ENCODE results near the gene HOXB5. TPM values are rescaled to one million over a fixed set of nuclear protein-coding genes. Genes with fewer than 3 reads are reported as not detected.

The HOXB5 gene
- total RNA-seq, 1 donor from 2014 or later: 30.1 TPM

DNA sequence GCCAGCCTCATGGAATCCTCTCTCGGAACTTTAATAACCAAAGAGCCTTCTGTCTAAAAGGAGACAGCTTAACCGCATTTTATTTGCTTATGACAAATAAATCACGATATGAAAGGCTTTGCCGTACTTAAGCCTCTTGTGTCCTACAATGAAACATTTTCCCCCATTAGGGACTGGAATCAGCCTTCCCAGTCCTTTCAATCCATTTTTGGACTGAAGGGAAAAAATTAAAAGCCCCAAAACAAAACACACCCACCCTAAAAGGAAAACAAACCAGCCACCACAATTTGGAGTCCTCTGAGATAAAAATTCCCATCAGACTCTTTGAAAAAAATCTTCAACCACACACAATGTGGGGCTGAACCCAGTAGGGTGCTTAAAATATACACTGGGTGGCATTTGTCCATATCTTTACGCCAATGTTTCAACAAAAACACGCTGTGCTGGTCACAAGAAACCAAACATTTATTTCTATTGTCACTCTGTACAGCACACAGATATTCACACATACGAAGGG is 18.5 kb downstream of the HOXB5 start:
- no peak for DNase-seq (ENCODE audit: low spot score)

DNA sequence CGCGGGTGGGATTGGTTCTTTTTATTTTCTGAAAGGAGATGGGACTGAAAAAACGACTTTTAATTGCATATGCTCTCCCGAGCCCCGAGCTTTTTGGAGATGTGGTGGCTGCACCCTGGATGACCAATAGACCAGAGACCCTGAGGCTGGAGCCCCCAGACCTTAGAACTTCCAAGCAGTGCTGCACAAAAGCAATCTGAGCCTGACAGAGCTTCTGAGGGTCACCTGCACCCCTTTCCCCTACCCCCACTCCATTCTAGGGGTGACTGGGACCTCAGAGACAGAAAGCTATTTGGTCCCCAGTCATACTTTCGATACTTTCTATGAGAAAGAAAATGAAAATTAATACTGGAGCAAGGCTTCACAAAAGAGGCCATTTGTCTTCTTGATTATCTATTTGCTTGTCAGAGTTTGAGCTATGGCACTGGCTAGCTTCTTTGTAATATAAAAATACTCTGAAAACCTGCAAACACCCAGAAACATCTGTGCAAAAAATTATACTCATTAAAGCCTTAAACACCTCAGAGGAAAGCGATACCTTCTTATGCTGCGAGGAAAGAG is 19.0 kb downstream of the HOXB5 start:
- no peak for DNase-seq (ENCODE audit: low spot score)

DNA sequence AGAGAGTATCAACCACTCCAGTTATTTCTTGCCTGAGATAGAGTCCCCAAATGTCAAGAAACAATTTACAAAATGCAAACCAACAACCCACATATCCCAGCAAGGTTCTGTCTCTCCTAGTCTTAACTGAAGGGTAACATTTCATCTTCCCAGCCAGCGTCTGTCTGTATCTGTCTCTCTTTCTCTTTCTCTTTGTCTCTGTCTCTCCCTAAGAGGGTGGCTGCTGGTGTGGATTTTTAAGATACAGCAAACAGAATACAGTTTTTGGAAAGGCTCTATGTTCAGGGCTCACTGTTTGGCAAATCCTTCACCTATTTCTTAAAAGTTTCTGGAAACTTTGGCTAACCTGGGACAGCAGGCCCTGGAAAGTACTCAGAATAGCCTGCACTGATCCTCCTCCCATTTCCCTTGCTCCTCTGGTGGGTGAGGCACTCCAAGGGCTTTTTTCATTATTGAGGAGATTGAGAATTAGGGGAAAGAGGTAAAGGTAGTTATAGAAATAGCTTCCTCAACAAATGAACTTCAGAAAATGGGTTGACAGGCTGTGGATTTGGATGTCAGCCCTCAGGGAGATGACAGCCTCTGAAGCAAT is 21.7 kb downstream of the HOXB5 start:
- no peak for DNase-seq (ENCODE audit: low spot score)

DNA sequence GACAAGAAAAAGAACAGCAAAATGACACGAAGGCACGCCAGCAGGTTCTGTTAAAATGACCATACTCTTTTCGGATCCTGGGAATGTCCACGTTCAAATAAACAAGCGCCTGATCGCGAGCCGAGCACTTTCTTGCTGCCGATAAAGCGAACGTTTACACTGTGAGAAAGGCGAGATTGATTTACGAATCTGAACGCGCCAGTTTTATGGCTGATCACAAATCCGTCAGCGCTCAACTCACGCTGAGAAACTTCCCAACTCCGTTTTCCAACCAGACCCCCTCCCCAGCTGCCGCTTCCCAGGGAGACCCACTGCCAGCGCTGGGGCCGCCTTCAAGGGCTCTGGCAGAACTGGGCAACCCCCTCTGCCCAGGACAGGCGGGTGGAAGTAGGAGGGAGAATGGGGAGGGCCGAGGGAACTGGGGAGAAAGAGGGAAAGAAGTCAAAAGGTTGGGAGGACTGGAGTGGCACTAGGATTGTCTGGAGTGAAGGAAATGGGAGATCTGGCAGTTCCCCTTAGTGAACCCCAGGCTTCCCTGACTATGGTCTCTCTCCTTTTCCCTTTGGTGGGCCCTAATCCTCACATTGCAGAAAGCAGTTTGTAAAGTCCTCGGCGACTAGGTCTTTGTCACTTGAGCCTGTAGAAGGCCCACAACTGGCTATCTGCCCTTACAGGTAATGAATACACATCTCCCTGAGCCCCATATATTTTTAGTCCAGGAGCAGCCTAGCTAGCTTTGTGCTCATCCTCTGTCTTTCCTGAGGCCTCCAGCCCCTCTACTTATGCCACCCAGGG is 22.4 kb downstream of the HOXB5 start:
- no peak for DNase-seq (ENCODE audit: low spot score)

DNA sequence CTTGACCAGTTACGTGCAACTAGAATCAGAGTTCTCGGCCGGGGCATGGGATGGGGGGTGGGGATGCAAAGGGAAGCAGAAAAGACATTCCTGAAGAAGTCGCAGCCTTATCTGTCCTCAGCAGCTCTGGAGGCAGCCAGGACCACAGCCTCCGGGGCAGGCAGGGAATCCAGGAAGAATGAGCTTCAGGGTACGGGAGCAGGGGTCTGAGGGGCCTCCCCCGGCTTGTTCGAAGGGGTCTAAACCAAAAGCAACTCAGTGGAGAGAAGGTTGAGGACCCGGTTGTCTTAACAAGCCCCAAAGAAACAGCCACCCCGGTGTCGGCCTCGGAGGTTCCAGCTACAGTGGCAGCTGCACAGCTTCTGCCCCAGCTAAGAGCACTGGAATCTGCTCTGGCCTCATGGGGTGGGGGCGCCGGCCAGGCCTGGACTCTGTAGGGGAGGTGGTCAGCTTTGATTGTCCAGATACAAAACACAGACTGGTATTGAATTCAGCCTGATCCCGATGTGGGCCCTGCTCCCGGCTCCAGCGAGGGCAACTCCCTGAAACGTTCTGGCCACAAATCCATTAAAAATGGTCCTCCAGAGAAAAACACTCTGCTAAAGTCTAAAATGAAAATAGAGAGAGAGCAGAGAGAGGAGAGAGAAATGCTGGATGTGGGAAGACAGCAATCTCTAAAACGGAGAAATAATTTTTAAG is 23.1 kb downstream of the HOXB5 start:
- DNase-seq (ENCODE audit: low spot score): no peak

DNA sequence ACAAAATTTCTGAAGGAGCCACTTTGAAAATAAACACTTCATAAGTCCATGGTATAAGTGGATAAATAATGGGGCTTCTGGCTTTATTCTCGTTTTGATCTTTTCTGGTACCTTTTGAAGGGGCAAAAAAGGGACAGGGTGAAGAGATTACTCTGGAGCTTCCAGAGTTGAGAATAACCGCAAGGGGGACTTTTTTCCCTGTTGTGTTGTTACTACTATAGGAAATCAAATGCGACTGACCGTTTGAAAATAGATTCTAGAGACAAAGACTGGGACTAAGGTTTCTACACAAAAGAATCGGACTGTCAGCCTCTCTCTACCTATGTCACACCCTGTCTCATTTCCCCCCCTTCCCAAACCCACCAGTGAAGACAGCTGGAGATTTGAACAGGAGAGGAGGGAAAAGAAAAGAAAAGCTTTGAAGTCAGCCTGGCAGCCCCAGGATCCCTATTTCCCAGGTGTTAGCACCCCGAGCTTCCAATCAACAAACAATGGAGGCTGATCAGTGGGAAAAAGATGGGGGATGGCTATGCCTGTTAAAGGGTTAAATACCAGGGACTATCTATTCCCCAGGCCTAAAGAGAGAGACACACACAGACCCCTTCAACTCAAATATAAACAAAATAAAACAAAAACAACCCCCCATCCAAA is 23.8 kb downstream of the HOXB5 start:
- DNase-seq (ENCODE audit: low spot score): no peak

DNA sequence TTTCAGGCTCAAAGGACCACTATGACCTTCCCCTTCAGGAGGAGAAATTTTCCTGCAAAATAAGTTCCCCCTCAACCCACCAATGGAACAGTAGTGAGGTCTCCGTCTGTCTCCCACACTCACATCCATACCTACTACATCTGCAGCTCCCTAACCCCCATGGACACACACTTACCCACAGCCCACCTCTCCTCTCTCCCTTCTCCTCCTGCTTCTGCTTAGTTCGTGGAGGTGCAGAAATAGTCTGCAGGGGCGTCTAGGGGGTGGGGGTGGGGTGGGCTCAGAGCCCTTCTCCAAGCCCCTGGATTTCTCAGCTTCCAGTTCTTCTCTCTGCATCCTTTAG is 24.4 kb downstream of the HOXB5 start:
- DNase-seq (ENCODE audit: low spot score): no peak

DNA sequence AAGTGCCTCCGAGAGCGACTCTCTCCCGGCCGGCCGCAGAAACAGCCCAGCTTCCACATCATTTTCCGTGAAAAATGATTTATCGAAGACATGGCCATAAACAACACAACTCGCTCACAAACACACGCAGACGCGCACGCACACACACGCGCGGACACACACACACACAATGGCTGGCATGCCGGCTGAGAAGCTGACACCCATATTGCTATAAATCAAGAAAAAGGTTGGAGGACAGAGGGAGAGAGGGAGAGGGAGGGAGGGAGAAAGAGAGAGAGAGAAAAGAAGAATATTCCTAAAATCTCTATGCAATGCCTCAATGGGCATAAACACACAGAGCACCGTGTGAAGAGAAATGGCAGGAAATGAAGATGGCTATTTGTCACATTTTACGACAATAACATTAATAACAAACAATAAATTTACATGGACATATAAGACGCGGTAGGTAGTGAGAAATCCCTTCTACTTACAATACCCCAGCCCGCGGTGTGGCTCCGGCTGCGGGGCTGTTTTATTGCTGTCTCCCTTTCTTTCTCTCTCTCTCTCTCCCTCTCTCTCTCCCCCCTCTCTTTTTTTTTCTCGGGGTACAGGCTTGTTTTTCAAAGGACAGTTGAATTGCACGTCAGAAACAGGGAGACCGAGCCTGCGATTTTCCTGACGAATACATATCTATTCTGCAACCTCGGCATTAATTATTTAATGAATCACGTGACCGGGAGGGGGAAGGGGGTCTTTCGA is 24.9 kb downstream of the HOXB5 start:
- no peak for DNase-seq (ENCODE audit: low spot score)

DNA sequence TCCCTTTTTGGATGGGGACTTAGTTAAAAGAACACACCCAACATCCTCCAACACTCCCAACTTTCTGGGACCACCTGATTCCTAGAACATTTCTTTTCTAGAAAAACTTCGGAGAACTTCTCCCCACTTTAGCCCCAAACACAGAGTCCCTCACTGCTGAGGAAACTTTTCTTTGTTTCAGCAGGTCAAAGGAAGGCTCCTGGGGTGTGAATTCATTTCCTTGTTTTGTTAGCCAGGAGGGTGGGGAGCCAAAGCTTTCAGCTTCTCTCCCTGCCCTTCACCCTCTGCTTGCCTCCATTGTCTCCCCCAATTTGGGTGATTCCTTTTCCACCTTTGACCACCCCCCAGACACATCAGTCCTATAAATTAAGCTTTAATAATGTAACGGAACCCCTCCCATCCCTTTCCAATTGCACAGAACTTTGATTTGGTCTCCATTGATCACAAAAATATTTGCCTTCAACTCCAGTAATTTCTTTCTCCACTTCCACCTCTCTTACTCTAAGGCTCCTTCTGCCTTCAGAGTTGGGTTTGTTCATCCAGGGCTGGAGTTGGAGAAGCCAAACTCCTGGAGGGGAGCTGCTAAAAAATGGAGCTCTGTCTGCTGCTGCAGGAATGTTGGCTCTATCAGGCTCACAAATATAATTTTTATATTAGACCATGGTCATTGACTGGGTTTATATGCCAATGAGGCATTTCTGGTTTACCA is 25.8 kb downstream of the HOXB5 start:
- no peak for DNase-seq (ENCODE audit: low spot score)

DNA sequence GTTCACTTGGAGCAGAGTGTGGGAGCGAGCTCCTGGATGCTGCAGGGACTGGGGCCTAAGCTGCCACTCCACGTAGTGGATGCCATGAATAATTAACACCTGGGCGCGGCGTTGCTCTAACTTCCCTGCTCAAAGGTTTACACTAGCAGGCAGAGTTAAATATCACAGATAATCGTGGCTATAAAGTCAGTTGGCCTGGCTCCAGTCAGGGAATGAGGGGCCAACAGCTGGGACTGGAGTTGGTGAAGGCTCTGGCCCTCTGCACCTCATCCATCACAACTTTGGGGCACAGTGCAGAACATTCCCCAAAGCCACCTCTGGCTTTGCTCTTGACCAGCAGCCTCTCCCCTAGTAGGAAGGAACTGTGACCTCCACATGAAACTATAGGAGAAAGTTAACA is 26.4 kb downstream of the HOXB5 start:
- no peak for DNase-seq (ENCODE audit: low spot score)

DNA sequence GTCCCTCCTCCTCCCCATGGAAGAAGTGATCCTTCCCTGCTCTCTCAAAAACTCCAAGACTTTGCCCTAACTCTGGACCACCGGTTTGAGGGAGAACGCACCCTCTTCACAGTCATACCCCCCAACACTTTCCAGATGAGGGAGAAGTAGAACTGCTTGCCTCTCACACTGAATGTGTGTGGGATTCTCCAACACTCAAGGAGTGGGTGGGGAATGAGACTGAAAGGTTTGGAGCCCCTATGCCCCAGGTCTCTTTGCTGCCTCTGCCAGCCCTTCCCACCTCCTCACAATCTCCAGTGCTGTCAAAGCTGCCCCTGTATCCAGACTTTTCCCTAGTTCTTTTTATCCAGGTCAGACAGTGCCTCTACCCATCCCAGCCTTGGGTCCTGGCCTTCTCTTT is 26.9 kb downstream of the HOXB5 start:
- no peak for DNase-seq (ENCODE audit: low spot score)

DNA sequence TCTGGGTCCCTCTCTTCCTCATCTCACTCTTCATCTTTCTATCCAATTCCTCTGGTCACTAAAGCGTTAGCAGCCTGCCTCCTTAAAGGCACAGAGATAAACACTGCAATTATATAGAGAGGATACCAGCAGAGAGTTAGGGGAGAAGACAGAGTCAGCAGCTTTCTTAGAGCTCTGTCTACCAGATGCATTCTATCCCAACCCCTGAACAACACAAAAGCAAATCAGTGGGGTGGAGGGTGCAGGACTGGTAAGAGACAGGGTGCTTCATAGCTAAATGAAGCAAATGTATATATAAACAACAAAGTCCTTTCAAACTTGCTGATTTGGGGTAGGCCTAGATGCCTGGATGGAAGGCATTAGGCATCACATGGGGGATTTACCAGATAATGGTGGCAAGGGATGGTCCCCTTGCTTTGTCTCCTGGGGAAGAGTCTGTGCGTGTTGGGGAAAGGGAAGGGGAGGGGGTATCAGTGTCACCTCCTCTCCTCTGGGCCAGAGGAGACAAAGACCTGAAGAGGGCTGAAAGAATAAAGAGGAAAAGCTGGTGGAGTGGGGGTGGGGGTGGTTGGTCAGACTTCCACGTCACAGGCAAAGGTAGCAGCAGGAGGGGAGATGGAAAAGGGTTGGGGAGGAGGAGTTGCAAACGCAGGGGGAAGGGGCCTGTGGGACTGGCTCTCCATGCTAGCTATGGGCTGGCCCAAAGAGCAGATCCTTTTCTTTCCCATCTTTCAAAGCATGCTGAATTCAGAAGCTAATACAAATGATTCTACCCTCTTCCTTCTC is 27.5 kb downstream of the HOXB5 start:
- DNase-seq (ENCODE audit: low spot score): no peak

DNA sequence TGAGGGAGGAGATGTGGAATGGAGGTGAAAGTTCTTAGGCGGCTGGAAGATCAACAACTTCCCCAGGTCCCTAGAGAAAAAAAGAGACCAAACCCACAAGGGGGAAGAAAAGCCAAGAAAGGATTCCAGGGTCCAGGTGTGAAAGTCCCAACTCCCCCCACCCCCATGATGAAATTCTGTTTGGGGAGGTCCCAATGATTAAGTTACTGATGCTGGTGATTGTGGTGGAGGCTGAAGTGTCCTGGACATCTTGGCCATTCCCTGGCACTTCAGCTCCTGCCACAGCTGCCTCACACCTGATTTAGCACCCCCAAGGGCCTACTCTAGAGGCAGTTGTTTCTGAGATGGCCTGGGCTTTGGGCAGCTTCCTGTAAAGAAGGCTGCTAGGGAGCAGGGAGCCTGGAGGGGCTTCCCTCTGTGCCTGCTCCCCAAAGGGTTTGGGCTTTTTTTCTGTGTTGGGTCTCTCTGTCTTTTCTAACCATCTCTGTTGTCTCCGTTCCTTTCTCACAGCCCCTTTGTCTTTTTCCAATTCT is 28.5 kb downstream of the HOXB5 start:
- no peak for DNase-seq (ENCODE audit: low spot score)

DNA sequence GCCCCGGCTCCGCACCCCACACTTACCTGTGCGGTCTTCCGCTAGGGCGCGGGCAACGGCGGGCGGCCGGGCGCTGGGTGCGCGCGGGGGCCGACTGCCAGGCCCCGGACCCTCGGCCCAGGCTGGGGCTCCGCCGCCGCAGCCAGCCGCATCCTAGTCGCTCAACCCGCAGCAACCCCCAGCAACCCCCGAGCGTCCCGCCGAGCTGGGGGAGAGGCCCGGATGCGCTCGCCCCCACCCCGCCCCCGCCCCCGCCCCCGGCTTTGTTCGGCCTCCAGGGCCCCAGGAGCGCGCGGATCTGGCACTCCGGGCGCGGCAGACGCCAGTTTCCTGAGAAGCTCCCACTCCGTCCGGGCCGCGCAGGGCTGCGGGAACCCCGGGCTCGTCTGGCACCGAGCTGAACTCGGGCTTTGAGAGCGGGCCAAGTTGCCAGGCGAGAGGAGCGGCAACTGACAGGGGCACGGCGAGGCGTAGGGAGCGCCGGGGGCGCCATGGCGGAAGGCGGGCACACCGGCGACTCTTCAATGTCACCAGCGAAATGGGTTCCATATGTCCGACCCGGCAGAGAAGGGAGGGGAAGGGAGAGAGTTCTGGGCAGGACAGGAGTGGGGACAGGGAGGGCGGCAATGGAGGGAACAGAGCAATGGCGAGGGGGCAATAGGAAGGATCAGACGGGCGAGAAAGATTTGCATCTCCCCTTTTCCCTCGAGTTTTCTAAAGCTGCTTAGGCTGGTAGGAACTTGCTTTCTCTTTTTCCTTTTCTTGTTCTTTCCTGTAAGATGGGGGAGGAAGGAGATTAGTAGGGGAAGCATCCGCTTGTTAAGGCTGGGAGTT is 29.2 kb downstream of the HOXB5 start:
- no peak for DNase-seq (ENCODE audit: low spot score)

DNA sequence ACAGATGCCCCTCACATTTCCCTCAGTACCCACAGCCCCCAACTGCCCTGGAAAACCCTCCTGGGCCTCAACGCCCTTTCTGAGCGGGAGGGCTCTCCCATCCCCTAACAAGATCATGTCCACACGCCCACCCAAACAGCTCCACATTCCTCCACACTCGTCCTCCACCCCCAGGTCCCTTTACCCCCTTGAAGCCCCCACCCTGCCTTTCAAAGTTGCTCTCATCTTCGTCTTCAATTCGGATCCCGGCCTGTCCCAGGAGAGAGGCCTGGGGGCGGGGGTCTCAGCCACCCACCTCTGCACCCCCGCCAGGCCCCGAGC is 29.8 kb downstream of the HOXB5 start:
- no peak for DNase-seq (ENCODE audit: low spot score)

DNA sequence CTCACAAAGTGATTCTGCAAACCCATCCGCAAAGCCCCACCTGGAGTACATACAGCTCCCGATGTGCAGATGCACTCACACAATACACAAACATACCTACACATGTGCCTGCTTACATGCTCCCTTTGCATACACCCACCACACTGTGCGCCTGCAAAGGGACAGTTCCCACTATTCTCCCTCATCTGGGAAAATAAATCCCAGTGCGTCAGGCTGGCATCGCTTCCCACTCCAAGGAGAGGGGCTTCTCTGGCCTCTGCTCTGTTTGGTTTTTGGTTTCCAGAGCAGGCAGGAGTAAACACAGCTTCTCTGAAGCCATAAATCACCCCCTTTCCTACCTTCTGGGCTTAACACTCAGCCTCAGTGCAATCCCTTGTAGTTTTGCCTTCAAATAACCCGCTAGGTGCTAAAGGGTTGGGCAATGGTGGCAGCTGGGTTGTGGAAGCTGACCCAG is 30.2 kb downstream of the HOXB5 start:
- DNase-seq (ENCODE audit: low spot score): no peak

DNA sequence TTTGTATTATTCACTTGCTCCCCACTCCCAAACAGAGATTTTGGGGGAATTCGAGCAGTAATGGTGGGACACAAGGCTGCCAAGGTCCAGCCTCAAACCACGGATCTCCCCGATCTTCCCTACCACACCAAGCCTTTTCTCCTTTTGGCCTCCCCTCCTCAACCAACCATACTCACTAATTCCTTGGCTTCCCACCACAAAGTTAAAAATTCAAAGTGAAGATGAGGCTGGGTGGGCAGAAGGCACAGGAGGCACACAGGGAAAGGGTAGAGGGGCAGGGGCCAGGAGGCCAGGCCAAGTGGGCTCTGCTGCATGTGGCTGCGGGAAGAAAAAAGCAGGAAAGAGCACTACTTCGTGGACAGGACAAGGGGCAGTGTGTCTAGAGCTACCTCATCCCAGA is 30.6 kb downstream of the HOXB5 start:
- no peak for DNase-seq (ENCODE audit: low spot score)

DNA sequence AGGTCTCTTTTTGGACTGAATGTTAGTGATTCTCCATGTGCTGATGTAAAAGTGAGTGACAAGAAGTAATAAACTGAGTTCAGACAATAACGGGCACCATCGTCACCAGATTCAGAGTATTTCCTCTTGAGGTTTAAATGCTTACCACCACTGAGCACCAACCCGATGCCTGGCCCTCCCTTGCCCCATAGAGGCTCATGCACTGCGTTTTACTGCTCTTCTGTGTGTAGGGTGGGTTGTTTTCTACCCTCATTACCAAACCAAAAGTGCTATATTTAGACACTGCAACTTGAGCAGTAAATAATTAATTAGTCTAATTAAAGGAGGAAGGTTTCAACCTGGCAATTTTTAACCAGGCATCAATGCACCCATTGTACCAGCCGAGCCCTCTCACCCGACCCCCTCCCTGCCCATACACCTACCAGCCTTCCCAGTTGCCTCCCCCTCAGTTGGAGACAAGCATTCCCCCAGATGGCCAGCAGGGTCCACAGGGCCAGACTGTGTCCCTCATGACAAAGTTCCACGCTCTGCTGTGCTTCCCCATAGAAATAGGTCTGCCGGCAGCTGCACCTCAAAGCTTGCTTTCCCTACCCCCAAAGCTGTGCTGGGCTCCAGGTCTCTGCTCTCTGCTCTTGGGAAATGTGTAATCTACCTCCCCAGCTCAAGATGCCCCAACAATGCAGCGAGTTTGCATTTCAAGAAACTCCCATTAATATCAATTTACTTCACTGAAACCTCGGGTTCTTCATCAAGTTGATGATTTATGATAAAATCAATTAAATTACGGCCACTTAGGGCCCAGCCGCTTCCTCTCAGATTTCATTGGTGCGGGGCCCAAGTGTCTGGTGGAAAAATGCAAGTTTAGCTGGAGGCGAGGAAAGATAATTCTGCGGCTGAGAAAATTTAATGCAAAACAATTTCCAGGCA is 31.4 kb downstream of the HOXB5 start:
- no peak for DNase-seq (ENCODE audit: low spot score)
